GM23248 (cell line): ENCODE measurements around the gene CYP11A1. TPM values are rescaled to one million over a fixed set of nuclear protein-coding genes. Genes with fewer than 3 reads are reported as not detected.

Experiments used
- DNase-seq: peaks from one replicate; pipeline ENCODE4 v3.0.0-alpha.2; 2015
- H2AFZ ChIP-seq: fragments of 200-600 bp; sonication (generic); 2 replicates; pipeline ENCODE4 v1.6.1; 2016; ENCODE audit warnings: antibody characterized with exemption
- H3F3A ChIP-seq: fragments of 200-600 bp; sonication (generic); 2 replicates; pipeline ENCODE4 v1.6.1; 2016; ENCODE audit warnings: mild to moderate bottlenecking, antibody characterized with exemption, mixed run types; ENCODE audit not compliant: insufficient read depth
- H3K27ac ChIP-seq: fragments of 200-600 bp; sonication (generic); 2 replicates; pipeline ENCODE4 v1.5.1; 2016; ENCODE audit warnings: mild to moderate bottlenecking
- H3K27me3 ChIP-seq: fragments of 200-600 bp; sonication (generic); replicated peaks from 2 replicates; pipeline ENCODE4 v1.6.1; 2016; ENCODE audit warnings: mild to moderate bottlenecking; ENCODE audit not compliant: insufficient read depth
- H3K36me3 ChIP-seq: fragments of 200-600 bp; sonication (generic); 2 replicates; pipeline ENCODE4 v1.6.1; 2016; ENCODE audit warnings: low read depth, mild to moderate bottlenecking
- H3K4me1 ChIP-seq: fragments of 200-600 bp; sonication (generic); 2 replicates; pipeline ENCODE4 v1.6.1; 2016; ENCODE audit warnings: mild to moderate bottlenecking; ENCODE audit not compliant: insufficient read depth
- H3K4me2 ChIP-seq: fragments of 200-600 bp; sonication (generic); one replicate; pipeline ENCODE4 v1.6.1; 2016; ENCODE audit warnings: mild to moderate bottlenecking; ENCODE audit not compliant: unreplicated experiment
- H3K4me3 ChIP-seq: fragments of 200-600 bp; sonication (generic); 2 replicates; pipeline ENCODE4 v1.5.1; 2016; ENCODE audit warnings: mild to moderate bottlenecking
- H3K79me2 ChIP-seq: fragments of 200-600 bp; sonication (generic); 2 replicates; pipeline ENCODE4 v1.6.1; 2016; ENCODE audit warnings: mild to moderate bottlenecking; ENCODE audit not compliant: insufficient read depth
- H3K9ac ChIP-seq: fragments of 200-600 bp; sonication (generic); 2 replicates; pipeline ENCODE4 v1.6.1; 2016; ENCODE audit warnings: mild to moderate bottlenecking
- H3K9me2 ChIP-seq: fragments of 200-600 bp; sonication (generic); 2 replicates; pipeline ENCODE4 v1.6.1; 2016; ENCODE audit warnings: mixed run types, mild to moderate bottlenecking, moderate library complexity; ENCODE audit not compliant: insufficient read depth
- H3K9me3 ChIP-seq: fragments of 200-600 bp; sonication (generic); one replicate; pipeline ENCODE4 v1.6.1; 2017; ENCODE audit warnings: low read depth
- H4K20me1 ChIP-seq: fragments of 200-600 bp; sonication (generic); 2 replicates; pipeline ENCODE4 v1.6.0; 2016; ENCODE audit not compliant: insufficient read depth
- EZH2 ChIP-seq: fragments of 200-600 bp; sonication (generic); IDR thresholded peaks from 2 replicates; pipeline ENCODE4 v1.6.1; 2018; ENCODE audit warnings: antibody characterized with exemption, mild to moderate bottlenecking; ENCODE audit not compliant: insufficient read depth, poor library complexity, severe bottlenecking
- EZH2phosphoT487 ChIP-seq: fragments of 200-600 bp; sonication (generic); IDR thresholded peaks from 2 replicates; pipeline ENCODE4 v1.6.1; 2018; ENCODE audit warnings: antibody characterized with exemption, moderate library complexity, mild to moderate bottlenecking, low read depth; ENCODE audit not compliant: insufficient read depth
- WGBS, 2 experiments: methylation state at CpG; one replicate each; pipeline ENCODE4 v1.1.6; 2015 to 2017; ENCODE audit warnings: low lambda C conversion rate in 2 of 2, low coverage in 1 of 2; ENCODE audit errors: missing lambda C conversion rate in 2 of 2; 5-methylcytosine and 5-hydroxymethylcytosine counted together
- in situ Hi-C: fragments of 300-500 bp; cut with MboI; formaldehyde crosslinking; loops from 2 replicates; pipeline ENCODE4 v1.15.0; 2020
- polyA plus RNA-seq: library from polyadenylated mRNA; unstranded; fragments of >200 nt; fragmentation: Nextera tagmentation; extraction: Ambion mirVana; gene quantifications from 2 replicates; pipeline ENCODE4 v1.2.1, GENCODE V29; 2016
- total RNA-seq: library from RNA; depleted of rRNA; stranded (reverse); fragments of >200 nt; shearing (Covaris generic); gene quantifications from 2 replicates; pipeline ENCODE4 v1.2.3, GENCODE V29; 2014

The CYP11A1 gene
- total and polyA plus RNA-seq, 2 experiments from 2014 or later: 0.32 to 1.2 TPM

- no peak for DNase-seq
- Histone ChIP-seq H3K27me3 (peaks cover 7% of the 10 kb centered on the region; the same call in 1 of the 2 replicates), H2AFZ (no peak overlapping the region), H3K9me2 (no peaks in the 10 kb centered on the region), H3K27ac (no peak overlapping the region), H3K4me2 (no peak overlapping the region), H4K20me1 (no peaks in the 10 kb centered on the region), H3F3A (no peaks in the 10 kb centered on the region), H3K4me1 (no peaks in the 10 kb centered on the region), H3K36me3 (no peaks in the 10 kb centered on the region), H3K9me3 (no peaks in the 10 kb centered on the region), H3K4me3 (no peak overlapping the region), H3K9ac (no peak overlapping the region), H3K79me2 (no peaks in the 10 kb centered on the region)
- in situ Hi-C loops: no loop called here
- TF ChIP-seq EZH2phosphoT487 (no peak), EZH2 (no peak)
- WGBS, 2 experiments: 80 to 85% methylated on average over 10 to 13 of the region's 13 CpGs
Measured at GRCh38 chr15:74347757-74348250, 19.6 kb downstream of the CYP11A1 start.

- Histone ChIP-seq H3K4me3 (no peak overlapping the region), H3K9me2 (no peaks in the 10 kb centered on the region), H3K36me3 (no peaks in the 10 kb centered on the region), H3K4me2 (no peak overlapping the region), H3K9me3 (no peaks in the 10 kb centered on the region), H4K20me1 (no peaks in the 10 kb centered on the region), H3K9ac (no peak overlapping the region), H3K4me1 (peaks cover 6% of the 10 kb centered on the region), H3K27me3 (no peaks in the 10 kb centered on the region), H3K79me2 (no peaks in the 10 kb centered on the region), H2AFZ (no peak overlapping the region), H3F3A (no peaks in the 10 kb centered on the region), H3K27ac (no peak overlapping the region)
- WGBS, 2 experiments: 90 to 93% methylated on average over 10 of the region's 10 CpGs
- in situ Hi-C loops: no loop called here
- peak; percentile 31 for DNase-seq
- no peak for TF ChIP-seq EZH2
- TF ChIP-seq EZH2phosphoT487: no peak
Measured at GRCh38 chr15:74345051-74345450, 22.4 kb downstream of the CYP11A1 start.

- no peak for TF ChIP-seq EZH2phosphoT487
- TF ChIP-seq EZH2: no peak
- Histone ChIP-seq H3K27ac (no peak overlapping the region), H3K79me2 (no peaks in the 10 kb centered on the region), H3K9me2 (no peaks in the 10 kb centered on the region), H3F3A (no peaks in the 10 kb centered on the region), H3K4me1 (peaks cover 10% of the 10 kb centered on the region), H3K9ac (no peak overlapping the region), H3K4me2 (no peak overlapping the region), H4K20me1 (no peaks in the 10 kb centered on the region), H3K36me3 (no peaks in the 10 kb centered on the region), H3K27me3 (no peaks in the 10 kb centered on the region), H2AFZ (no peak overlapping the region), H3K4me3 (no peak overlapping the region), H3K9me3 (no peaks in the 10 kb centered on the region)
- 93 to 94% methylated on average over 8 of the region's 8 CpGs for WGBS, 2 experiments
- no peak for DNase-seq
- in situ Hi-C loops: no loop called here
Measured at GRCh38 chr15:74343797-74344127, 23.7 kb downstream of the CYP11A1 start.

GRCh38 chr15:74343127-74343796 is 24.2 kb downstream of the CYP11A1 start:
- no peaks in the 10 kb centered on the region for H3K9me3 ChIP-seq
- no peaks in the 10 kb centered on the region for H3F3A ChIP-seq
- H3K4me1 ChIP-seq: peaks cover 10% of the 10 kb centered on the region
- H3K4me2 ChIP-seq: no peak overlapping the region
- DNase-seq: no peak
- H3K27me3 ChIP-seq: no peaks in the 10 kb centered on the region
- H3K9ac ChIP-seq: no peak overlapping the region
- no peaks in the 10 kb centered on the region for H3K9me2 ChIP-seq
- no peak overlapping the region for H3K4me3 ChIP-seq
- H2AFZ ChIP-seq: no peak overlapping the region
- no peak overlapping the region for H3K27ac ChIP-seq
- no peaks in the 10 kb centered on the region for H3K79me2 ChIP-seq
- no peaks in the 10 kb centered on the region for H4K20me1 ChIP-seq
- no peak for TF ChIP-seq EZH2phosphoT487
- no peak for TF ChIP-seq EZH2
- in situ Hi-C loops: no loop called here
- H3K36me3 ChIP-seq: no peaks in the 10 kb centered on the region
- 91% methylated on average over 14 of the region's 14 CpGs for WGBS, 2 experiments
